Measurements from ENCODE around the gene SCAPER.
"Not testable (repeated sequence)": the region's sequence is repeated elsewhere in the genome, so short reads cannot be mapped to it uniquely, and the experiment has no call there.

The SCAPER gene

DNA sequence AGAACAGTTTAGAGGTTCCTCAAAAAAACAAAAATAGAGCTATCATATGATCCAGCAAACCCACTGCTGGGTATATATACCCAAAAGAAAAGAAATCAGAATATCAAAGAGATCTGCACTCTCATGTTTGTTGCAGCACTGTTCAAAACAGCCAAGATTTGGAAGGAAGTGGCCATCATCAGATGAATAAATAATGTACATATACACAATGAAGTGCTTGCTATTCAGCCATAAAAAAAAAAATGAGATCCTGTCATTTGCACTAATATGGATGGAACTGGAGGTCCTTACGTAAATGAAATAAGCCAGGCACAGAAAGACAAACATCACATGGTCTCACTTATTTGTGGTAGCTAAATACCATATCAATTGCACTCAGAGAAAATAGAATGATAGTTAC, 58.4 kb downstream of the SCAPER start:
- no peak for DNase-seq

DNA sequence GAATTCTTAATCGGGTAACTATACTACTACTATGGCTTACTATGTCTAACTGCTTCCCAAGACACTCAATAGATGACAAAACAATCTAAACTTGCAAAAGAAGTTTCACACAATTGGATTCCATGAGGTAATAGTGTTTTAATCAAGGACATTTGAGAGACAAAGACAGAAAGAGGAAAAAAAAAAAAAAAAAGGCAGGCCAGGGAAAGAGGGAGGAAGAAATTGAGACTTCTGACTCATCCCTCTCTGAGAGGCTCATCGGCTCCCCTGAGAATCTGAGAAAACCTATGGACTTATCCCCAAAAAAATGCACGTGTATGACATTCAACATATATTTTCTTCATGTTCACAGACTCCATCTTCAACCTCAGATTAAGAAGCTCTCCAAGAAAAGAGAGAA, 61.0 kb downstream of the SCAPER start:
- peak in 1 of 3 donors; percentile 3 for DNase-seq

DNA sequence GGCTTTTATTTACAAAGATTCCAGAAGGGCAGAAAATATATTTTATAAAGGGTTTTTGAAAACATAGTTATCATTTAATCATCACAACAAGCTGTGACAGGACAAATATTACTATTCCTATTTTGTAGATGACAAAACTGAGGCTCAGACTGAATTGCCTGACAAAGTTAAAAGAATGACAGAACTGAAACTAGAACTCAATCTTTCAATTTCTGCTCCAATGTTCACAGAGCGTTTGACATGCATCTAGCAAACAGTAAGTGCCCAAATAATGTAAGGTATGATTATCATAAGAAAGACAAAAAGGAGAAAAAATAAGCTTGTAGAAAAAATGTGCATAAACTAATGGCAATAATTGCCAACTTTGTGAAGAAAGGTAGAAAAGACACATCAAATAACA, 61.9 kb downstream of the SCAPER start:
- DNase-seq: no peak

DNA sequence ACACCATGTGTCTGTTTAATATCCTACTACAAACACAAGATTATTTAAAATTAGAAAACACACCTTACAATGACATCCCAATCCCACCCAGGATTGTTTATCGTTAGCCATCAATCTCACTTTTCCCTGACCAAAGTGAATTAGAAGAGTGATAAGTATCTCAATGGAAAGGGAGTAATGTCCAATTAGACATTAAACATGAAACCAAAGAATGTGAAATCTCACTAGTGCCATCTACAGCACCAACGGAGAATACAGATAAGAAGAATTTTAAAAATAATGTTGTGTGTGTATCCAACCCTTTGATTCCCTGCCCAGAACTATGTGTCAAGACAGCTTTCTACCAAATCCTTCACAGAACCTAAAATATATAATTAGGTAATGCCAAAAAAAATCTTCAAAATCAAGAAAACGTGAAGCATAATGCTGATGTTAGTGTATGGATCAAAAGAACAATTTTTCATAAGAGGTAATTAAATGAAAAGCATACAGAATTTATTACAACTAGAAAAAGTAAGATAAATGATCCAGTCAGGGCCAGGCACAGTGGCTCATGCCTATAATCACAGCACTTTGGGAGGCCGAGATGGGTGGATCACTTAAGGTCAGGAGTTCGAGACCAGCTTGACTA, 64.2 kb downstream of the SCAPER start:
- DNase-seq: peak; percentile 15 to 40 (median 32)

DNA sequence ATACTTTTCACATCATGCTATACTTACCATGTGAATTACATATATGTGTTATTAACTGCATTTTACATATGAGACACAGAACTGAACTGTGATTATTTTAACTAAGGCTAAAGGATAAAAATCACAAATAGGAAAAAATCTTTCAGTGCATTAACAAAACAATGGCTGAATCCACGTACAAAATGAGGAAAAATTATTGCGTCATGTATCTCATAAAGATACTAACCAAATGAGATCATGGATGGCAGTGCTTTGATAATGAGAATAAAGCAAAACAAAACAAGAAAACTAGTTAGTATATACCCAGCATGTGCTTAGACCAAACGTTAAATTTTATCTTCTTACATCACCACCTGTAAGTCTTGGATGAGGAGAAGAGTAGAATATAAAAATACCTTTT, 66.0 kb downstream of the SCAPER start:
- no peak for DNase-seq

DNA sequence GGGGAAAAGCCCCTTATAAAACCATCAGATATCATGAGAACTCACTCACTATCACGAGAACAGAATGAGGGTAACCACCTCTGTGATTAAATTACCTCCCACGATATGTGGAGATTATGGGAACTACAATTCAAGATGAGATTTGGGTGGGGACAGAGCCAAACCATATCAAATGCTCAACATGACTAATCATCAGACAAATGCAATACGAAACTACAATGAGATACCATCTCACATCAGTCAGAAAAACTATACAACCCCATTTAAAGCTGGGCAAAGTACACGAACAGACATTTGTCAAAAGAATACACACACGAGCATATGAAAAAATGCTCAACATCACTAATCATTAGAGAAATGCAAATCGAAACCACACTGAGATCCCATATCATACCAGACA, 67.7 kb downstream of the SCAPER start:
- DNase-seq: no peak

DNA sequence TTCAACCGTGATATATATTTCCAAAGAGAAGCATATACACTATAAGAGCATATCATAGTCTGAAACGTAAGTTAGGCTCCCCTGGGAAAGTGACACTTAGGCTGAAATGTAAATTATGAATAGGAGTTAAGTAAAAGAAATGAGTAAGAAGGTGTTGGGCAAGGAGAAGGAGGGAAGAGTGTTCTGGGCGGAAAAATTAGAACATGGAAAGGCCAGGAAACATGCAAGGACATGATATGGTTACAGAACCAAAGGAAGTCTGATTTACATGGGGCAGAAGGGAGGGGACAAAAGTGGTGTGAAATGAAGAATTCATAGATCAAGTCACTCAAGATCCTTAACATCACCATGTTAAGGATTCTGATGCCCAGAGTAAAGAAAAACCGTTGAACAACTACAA, 75.2 kb downstream of the SCAPER start:
- no peak for DNase-seq

DNA sequence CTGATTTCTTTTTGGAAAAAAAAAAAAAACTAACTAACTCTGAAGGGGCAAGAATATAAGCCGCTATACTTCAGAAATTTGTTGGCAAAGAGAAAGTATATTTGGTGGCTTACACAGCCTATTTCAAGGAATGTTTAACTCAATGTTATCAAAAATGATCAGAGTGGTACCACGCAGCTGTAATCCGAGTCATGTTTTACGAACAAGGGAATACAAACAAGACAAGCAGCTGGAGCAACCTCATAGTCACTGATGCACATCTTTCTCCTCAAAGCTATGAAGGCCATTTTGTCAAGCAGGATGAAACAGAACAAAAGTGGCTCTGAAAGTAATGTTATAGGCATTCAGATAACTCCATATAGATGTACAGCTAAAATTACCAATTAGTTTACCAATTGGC, 81.2 kb downstream of the SCAPER start:
- DNase-seq: no peak

DNA sequence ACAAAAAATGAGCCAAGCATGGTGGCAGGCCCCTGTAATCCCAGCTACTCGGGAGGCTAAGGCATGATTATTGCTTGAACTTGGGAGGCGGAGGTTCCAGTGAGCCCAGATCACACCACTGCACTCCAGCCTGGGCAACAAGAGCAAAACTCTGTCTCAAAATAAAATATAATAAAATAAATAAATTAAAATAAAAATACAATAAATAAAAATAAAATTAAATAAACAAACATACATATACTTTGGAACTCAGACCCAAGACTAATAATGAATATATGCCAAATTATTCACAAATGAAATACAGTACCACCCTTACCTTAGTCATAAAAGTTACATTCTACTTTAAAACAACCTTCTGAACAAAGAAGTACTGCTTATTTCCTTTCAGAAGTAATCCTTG, 81.8 kb downstream of the SCAPER start:
- no peak for DNase-seq

DNA sequence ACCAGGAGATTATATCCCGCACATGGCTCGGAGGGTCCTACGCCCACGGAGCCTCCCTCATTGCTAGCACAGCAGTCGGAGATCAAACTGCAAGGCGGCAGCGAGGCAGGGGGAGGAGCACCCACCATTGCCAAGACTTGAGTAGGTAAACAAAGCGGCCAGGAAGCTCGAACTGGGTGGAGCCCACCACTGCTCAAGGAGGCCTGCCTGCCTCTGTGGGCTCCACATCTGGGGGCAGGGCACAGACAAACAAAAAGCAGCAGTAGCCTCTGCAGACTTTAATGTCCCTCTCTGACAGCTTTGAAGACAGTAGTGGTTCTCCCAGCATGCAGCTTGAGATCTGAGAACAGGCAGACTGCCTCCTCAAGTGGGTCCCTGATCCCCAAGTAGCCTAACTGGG, 86.2 kb downstream of the SCAPER start:
- not testable (repeated sequence) for DNase-seq

DNA sequence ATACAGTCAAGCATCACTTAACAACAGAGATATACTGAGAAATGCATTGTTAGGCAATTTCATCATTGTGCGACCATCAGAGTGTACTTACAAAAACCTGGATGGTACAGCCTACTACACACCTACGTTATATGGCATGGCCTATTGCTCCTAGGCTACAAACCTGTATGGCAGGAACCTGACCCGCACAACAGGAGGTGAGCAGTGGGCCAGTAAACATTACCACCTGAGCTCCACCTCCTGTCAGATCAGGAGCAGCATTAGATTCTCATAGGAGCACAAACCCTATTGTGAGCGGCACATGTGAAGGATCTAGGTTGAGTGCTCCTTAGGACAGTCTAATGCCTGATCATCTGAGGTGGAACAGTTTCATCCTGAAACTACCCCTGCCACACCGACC, 89.7 kb downstream of the SCAPER start:
- DNase-seq: no peak

DNA sequence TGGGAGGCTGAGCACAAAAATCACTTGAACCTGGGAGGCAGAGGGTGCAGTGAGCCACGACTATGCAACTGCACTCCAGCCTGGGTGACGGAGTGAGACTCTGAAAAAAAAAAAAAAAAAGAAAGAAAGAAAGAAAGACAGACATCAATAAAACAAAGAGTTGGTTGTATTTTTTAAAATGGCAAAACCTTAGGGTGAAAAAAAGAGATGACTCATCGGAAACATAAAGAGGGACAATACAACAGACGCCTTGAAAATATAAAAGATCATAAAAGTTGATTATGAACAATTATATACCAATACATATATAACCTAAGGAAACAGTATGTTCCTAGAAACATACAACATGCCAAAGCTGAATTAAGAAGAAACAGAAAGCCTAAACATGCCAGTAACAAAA, 92.8 kb downstream of the SCAPER start:
- DNase-seq: no peak

DNA sequence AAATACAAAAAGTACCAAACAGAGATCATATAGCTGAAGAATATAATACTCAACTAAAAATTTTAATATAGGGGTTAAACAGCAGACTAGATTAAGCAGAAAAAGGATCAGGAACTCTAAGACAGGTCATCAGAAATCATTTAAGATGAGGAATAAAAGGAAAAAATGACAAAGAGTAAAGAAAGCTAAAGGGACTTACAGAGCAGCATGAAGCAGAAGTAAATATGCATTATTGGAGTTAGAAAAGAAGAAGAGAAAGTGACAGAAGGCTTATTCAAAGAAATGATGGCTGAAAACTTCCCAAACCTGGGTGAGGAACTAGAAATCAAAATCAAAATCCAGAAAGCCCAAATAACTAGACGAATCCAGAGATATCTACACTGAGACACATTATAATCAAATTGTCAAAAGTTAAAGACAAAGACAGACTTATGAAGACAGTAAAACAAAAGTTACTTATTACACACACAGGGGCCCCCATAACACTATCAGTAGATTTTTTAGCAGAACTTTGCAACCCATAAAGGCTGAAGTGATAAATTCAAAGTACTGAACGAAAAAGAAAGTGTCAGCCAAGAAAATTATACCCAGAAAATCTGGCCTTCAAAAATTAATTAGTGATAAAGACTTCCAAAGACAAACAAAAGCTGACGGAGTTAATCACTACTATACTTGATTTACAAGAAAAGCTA, 95.6 kb downstream of the SCAPER start:
- peak; percentile 21 to 50 (median 44) for DNase-seq

DNA sequence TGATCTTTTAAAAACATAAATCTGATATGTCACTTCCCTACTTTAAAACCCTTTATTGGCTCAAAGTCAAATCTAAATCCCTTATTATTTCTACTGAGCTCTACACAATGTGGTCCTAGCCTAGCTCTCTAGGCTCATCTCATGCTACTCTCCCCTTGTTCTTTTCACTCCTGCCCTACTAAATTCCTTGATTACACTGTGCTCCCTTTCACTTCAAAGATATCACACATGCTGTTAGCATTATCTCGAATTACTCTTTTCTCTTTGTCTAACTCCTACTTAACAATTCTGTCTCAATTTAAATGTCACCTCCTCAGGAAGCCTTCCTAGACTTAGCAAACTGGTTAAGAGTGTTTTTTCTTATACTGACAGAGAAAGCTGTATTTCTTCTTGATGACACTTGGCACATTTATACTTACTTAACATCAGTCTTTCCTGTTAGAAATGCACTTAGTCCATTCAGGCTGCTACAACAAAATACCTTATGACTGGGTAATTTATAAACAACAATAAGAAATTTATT, 102.0 kb downstream of the SCAPER start:
- DNase-seq: no peak

DNA sequence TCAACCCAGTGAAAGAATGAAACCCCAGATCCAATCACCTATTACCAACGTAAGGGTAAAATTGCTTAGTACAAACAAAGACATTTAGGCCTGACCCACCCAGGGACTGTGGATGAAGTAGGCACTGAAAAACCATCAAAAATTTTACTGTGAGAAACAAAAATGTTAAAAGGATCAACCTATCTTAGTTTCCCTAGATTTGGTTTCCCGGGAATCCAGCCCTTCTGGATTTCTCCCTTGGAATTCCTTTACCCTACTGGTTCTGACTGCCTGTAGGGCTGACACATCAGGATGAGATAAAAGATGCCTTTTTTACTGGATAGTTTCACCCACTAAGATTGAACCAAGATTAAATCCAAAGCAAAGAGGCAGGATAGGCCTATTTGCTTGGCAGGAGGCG, 102.7 kb downstream of the SCAPER start:
- DNase-seq: no peak

DNA sequence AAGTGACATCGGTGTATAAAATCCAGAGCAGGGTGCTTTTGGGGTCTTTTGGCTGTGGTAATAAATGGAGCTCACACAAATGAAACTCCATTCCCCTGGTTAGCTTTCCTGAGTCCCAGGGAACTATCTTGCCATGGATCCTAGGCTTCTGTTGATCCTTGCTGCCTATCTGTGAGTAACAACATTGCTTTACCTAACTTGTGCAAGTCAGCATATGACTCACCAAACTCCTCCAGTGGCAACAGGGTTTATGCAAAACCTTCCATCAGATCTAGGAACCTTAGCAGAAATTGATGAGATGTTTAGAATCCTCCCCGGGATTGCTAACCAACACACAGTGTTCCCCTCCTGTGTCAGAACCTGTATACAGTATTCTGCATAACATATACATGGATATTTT, 105.4 kb downstream of the SCAPER start:
- DNase-seq: peak; percentile 2 to 36 (median 24)

DNA sequence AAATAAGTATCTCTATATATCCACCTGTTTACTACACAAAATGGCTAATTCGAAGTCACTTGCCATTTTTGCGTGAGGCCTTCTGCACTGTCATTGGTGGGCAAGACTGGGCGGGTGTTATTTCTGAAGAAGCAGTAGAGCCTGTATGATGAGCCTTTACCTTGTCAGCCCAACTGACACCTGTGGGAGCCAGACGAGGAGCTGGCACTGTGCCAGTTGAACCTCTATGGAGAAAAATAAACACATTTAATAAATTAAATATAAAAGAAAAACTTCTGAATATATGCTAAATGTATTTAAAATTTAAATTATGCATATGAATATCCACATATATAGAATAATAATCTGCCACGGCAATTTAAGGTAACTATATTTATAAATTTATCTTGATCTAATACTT, 109.9 kb downstream of the SCAPER start:
- no peak for DNase-seq

DNA sequence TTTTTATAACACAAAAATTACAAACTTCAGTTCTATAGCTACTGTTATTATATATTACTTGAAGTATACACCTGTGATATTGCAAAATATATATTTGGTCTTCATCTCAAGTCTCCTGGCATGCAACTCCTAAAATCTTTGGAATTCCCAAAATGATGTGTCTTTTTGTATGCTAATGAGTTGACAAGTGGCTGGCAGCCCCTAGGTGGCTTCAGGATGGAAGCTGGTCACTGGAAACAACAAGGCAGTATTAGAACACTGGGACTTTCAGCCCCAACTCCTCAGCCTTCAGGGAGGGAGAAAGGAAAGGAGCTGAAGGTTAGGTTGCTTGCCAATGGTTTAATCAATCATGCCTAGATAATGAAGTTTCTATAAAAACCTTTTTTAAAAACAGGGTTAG, 112.0 kb downstream of the SCAPER start:
- DNase-seq: no peak

DNA sequence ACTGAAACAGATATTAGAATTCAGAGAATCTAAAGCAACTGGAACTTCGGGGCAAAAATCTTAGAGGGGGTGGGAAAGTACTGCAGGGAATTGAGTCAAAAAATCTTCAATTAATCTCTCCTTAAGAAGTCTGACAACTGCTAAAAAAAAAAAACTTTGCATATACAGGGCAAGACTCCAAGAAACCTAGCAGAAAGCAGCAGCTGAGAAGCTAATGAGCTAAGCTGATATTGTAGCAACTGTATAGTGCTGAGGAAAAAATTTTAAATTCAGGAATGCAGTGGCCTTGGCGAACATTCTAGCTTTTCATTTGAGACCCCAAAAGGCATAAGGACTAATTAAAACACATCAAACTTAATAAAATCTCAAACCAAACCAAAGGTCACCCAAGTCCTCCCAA, 113.6 kb downstream of the SCAPER start:
- no peak for DNase-seq

DNA sequence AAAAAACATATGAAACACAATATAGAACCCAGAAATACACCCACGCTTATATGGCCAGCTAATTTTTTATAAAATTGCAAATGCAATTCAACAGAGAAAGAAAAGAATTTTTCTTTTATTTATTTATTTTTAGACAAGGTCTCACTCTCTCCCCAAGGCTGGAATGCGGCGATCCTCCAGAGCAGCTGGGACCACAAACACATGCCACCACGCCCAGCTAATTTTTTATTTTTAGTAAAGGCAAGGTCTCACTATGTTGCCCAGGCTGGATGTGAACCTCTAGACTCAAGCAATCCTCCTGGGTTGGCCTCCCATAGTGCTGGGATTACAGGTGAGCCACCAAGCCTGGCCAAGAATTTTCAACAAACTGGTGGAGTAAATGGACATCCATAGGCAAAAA, 117.9 kb downstream of the SCAPER start:
- DNase-seq: no peak

DNA sequence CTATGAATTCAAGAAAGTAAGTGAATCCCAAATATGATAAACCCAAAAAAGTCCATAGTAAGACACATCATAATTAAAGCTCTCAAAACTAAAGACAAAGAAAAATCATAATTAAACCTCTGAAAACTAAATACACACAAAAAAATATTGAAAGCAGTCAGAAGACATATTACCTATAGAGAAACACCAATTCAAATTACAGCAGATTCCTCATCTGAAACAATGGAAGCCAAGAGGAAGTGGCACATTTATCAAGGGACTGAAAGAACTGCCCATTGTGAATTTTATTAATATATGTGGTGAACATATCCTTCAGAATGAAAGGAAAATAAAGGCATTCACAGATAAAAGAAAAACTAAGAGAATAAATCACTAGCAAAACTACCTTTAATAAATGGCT, 128.2 kb downstream of the SCAPER start:
- no peak for DNase-seq

DNA sequence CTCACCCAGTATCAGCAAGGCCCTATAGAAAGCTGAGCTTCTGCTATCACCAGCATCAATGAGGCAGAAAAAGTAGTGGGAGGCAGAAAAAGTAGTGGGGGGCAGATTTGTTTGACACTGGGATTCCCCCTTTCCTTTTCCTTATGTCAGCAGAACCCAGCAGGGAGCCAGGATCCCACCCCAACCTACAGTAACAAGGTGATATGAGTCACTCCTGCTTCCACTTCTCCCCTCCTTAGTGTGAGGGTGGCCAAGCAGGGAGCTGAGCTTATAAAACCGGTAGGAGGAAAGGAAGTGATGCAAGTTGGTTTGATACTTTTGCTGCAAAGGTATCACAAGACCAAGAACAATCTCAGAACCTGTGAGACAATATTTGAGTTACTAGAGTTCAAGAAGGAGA, 128.7 kb downstream of the SCAPER start:
- DNase-seq: peak in 1 of 3 donors; percentile 0

DNA sequence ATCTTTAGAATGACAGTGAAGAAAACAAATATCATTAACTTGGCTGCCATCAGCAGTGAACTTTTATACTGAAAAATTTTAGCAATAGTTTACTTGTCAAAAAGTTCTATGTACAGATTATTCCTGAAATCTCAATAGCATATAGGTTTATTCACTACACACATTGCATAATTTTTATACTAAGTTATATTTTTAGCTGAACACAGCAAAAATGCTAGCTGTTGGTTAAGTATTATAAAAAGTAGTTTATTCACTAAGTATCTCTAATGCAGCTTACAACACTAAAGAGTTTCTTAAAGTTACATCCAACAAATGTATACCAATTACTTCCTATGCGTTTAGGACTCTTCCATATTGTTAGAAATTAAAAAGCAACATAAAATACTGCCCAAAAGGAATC, 131.9 kb downstream of the SCAPER start:
- DNase-seq: no peak

DNA sequence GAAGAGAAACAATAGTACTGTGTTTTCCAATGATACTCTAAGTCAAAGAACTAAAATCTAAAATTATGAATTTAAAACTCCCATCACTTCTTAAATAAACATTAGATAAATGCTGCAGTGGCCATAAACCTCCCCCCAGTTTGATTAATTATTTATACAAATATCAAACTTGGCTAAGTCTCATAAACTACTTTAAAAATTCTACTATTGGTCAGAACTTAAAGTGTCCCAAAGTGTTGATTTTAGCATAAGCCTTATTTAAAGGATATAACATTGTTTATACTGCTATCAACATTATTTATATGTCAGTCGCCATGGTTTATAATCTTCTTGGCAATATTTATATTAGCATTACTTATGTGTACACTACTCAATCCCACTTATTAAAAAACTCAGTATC, 132.4 kb downstream of the SCAPER start:
- DNase-seq: no peak

DNA sequence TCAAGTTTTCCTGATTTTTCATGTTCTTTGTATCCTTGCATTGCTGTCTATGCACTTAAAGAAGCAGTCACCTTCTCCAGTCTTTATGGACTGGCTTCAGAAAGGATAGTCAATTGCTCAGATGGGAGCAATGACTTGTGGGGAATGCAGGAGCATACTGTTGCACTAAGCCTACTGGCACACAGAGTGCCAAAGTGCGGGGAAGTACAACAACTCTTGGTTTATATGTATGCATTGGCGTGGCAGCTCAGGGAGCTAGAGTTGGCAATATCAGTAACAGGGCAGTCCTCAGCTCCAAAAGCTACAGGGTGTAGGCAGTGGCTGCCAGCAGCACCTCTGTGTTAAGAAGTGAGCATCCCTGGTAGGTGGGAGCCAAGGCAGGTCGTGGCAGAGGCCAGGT, 141.1 kb downstream of the SCAPER start:
- DNase-seq: no peak
